GM06990 (cell line): ENCODE measurements around the gene SLC26A3.

Source experiments
- DNase-seq: peaks from one replicate; pipeline ENCODE4 v3.0.0-alpha.2; 2011; ENCODE audit not compliant: insufficient read length; ENCODE audit errors: extremely low read depth
- H3K27me3 ChIP-seq: replicated peaks from 2 replicates; pipeline ENCODE4 v1.6.0; 2011; ENCODE audit warnings: low read length; ENCODE audit not compliant: control insufficient read depth, insufficient read depth
- H3K36me3 ChIP-seq: 2 replicates; pipeline ENCODE4 v1.5.1; 2011; ENCODE audit warnings: low read length; ENCODE audit not compliant: control insufficient read depth, insufficient read depth
- H3K4me3 ChIP-seq: replicated peaks from 2 replicates; pipeline ENCODE4 v1.5.1; 2011; ENCODE audit warnings: low read depth, mild to moderate bottlenecking, control low read depth, low read length
- CTCF ChIP-seq: IDR thresholded peaks from 2 replicates; pipeline ENCODE4 v1.5.1; 2011; ENCODE audit warnings: low read length, control low read depth, mild to moderate bottlenecking, inconsistent platforms; ENCODE audit not compliant: insufficient read depth, poor library complexity, severe bottlenecking

SLC26A3 gene

GRCh38 chr7:107846324-107846723, 43.3 kb upstream of the SLC26A3 start:
- H3K4me3 ChIP-seq, result no peak overlapping the region
- no peaks in the 10 kb centered on the region for H3K36me3 ChIP-seq
- TF ChIP-seq CTCF, result no peak
- no peak for DNase-seq
- no peaks in the 10 kb centered on the region for H3K27me3 ChIP-seq

- Histone ChIP-seq H3K4me3 (no peak overlapping the region), H3K27me3 (no peaks in the 10 kb centered on the region), H3K36me3 (no peaks in the 10 kb centered on the region)
- TF ChIP-seq CTCF, result no peak
- DNase-seq, result no peak
These were observed 40.2 kb upstream of the SLC26A3 start for GRCh38 chr7:107843184-107843583.

GRCh38 chr7:107842213-107842612, 39.2 kb upstream of the SLC26A3 start:
- H3K36me3 ChIP-seq, result no peaks in the 10 kb centered on the region
- no peaks in the 10 kb centered on the region for H3K27me3 ChIP-seq
- no peak for DNase-seq
- H3K4me3 ChIP-seq, result no peak overlapping the region
- TF ChIP-seq CTCF, result no peak

GRCh38 chr7:107838816-107839565, 36.0 kb upstream of the SLC26A3 start:
- Histone ChIP-seq H3K4me3 (no peak overlapping the region), H3K36me3 (no peaks in the 10 kb centered on the region), H3K27me3 (no peaks in the 10 kb centered on the region)
- TF ChIP-seq CTCF, result no peak
- DNase-seq, result no peak

- H3K27me3 ChIP-seq, result no peaks in the 10 kb centered on the region
- DNase-seq, result no peak
- no peak for TF ChIP-seq CTCF
- H3K36me3 ChIP-seq, result no peaks in the 10 kb centered on the region
- no peak overlapping the region for H3K4me3 ChIP-seq
These were observed 35.1 kb upstream of the SLC26A3 start for GRCh38 chr7:107838024-107838601.
